ENCODE results near the gene PIWIL4.
"Not testable (repeated sequence)": the region's sequence is repeated elsewhere in the genome, so short reads cannot be mapped to it uniquely, and the experiment has no call there.

PIWIL4 gene

DNA sequence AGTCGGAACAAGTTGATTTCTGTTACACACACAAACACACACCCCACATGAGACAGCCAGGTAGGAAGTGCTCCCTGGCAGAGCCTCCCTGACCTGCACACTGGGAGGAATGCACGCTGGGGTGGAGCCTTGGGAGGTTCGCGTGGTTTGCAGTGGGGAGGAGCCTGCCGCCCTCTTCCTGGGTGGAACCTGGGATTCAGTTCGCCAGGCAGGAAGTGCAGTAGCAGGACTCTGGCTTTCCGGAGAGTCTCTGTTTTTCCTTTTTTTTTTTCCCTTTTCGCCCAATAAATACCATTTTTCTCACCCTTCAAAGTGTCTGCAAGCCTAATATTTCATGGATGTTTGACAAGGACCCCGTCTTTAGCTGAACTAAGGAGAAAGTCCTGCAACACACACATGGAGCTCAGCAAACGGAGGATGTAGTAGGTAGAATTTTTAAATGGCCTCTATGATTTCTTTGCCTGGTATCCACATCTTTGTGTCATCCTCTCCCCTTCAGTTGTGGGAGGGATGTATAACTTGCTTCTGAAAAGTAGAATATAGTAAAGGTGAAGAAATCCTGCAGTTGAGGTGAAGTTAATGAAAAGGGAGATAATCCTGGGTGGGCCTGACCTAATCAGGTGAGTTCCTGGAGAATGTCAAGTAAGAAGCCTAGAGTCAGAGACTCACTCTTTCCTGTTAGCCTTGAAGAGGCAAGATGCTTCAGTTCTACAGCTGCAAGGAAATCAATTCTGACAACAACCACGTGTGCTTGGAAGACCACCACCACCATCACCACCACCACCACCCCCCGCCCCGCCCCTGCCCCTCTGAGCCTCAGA lies 72.9 kb downstream of the PIWIL4 start:
- DNase-seq = no peak

DNA sequence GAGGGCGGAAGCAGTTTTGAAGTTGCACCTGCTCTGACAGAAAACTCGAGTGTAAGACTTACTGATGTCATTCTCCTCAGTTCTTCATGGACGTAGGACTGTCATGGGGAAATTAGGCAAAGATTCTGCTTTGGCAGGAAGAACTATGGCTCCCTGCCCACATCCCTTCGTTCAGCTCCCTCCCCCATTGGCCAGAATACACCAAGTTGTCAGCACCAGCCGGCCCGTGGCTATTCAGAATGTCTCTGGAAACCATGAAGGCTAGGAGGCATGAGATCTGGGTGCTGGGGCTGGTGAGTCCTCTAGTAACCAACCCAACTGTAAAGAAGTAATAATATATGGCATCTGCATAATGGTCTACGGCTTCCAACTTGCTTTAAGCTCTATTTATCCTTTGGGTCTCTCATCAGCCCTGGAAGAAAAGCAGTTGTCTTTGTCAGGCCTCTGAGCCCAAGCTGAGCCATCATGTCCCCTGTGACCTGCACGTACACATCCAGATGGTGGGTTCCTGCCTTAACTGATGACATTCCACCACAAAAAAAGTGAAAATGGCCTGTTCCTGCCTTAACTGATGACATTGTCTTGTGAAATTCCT lies 74.1 kb downstream of the PIWIL4 start:
- DNase-seq = no peak

DNA sequence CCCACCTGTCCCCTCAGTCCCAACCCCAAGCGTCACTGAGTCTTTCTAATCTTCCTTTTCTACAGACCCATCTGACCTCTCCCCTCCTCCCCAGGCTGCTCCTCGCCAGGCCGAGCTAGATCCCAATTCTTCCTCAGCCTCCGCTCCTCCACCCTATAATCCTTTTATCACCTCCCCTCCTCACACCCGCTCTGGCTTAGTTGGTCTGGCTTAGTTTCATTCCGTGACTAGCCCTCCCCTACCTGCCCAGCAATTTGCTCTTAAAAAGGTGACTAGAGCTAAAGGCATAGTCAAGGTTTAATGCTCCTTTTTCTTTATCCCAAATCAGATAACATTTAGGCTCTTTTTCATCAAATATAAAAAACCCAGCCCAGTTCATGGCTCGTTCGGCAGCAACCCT lies 76.0 kb downstream of the PIWIL4 start:
- DNase-seq = not testable (repeated sequence)

DNA sequence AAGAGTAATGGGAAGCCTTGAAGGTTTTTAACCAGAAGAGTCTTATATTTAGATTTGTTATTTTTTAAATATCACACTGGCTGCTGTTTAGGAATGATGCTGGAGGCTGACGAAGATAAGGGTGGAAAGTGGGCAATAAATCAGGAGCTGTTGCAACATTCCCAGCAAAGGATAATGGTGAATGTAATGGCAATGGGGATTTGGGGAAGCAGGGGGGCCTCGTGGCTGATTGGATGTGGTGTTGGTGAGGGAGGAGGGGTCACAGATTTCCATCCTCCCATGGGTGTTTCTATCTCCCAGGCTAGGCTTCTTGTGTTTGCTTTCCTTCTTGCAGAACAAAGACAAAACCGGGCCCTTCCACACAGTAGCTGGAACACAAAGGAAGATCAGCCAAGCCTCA lies 80.8 kb downstream of the PIWIL4 start:
- no peak for DNase-seq

DNA sequence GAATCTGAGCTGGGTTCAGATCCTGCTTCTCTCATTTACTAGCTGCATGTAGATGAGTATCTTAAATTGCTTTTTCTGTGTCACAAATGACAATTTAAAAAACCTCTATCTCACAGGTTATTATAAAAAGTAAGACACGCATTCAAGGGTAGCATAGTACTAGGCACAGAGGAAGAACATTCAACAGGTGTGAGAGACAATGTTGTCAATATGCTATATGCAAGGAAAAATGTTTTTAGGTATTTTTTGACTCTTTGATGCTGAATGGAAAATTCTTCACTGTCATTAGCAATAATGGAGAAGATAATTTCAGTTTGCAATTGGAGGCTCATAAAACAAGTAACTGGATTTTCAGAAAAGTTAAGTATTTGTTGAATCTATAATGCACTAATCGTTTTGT lies 81.6 kb downstream of the PIWIL4 start:
- no peak for DNase-seq

DNA sequence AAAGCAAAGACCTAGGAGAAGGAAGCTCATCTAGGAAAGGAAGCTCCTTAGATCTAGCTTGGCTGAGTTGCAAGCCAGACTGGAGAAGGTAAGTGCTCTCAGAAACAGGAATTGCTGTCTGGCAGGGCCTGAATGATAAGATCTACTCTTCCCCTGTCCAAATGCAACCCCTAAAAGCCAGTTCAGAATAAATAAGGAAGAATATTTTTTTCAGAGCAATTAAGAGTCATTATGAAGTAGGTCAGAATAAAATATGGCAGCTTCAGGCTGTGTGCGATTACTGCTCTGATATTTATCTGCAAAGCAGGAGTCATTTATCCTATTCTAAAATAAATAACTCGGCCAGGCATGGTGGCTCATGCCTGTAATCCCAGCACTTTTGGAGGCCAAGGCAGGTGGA lies 82.1 kb downstream of the PIWIL4 start:
- no peak for DNase-seq

DNA sequence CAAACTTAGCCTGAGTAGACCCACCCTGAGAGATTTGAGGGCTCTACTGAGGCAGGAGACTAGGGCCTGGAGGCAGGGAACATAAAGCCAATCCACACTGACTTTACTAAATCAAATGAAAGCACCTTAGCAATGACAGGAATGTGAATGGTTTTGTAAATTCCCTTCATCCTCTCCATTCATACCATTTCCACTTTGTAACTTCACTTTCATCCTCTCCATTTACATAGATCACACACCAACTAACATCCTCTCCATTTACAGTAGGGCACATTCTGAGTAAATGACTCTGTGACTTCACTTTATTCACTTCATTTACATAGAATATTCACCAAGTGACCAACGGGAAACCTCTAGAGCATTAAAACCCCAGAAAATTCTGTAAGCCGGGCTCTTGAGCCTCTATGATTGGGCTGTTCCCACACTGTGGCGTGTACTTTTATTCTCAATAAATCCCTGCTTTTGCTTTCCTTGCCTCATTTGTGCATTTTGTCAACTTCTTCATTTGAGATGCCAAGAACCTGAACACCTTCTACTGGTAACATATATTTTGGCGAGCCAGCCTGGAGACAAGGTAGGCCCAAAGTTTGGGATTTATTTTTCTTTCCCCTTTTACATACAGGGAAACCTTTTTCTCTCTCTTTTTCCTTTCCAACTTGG lies 82.9 kb downstream of the PIWIL4 start:
- DNase-seq = no peak

DNA sequence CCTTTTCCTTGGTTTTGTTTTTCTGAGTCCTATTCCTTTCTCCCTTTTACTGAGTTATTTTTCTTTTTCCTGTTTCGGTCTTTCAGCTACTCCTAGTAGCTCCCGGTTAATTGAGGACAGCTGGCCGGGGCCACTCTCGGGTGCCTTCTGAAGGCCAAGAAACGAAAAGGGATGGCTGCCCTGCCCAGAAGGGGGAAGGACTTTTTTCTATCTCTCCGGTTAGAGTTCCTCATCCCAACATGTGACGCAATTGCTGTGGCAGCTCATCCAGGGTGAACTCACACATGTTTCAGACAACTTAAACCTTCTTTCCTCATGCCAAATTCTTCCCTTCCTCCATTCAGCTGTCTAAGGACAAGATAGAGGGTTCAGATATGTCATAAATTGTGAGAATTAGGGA lies 83.6 kb downstream of the PIWIL4 start:
- no peak for DNase-seq

DNA sequence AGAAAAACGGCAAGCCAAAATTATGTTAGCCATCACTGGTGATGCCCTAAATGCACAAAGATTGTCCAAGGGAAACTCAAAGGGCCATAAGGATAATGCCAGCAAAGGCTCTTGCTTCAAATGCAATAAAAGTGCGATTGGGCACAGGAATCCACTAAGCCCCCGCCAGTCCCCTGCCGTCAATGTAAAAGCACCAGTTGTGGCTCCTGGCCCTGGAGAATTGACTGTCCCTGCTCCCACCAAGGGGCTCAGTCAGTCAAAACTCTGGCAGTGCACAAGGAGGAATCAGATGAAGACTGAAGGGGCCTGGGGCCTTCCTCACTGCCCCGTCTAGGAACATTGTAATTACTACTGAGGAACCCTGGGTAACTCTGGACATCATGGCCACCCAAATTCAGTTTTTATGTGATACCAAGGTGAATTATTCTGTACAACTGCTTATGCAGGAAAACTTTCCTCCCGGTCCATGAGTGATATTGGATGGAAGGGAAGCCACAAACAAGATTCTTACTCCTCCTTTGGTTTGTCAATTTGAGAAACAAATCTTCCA lies 85.6 kb downstream of the PIWIL4 start:
- no peak for DNase-seq

DNA sequence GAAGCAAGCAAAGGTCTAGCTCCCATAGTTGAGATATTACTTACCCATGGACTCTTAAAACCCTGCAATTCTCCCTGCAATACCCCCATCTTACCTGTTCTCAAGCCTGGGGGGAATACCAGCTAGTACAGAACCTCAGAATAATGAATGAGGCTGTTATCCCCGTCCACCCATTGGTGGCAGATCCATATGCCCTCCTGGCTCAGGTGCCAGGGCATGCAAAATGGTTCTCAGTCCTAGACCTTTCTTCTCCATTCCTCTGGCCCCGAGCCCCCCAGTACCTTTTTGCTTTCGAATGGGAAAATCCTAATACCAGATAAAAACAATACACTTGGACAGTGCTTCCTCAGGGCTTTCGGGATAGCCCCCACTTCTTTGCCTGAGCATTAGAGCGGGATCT lies 86.4 kb downstream of the PIWIL4 start:
- no peak for DNase-seq

DNA sequence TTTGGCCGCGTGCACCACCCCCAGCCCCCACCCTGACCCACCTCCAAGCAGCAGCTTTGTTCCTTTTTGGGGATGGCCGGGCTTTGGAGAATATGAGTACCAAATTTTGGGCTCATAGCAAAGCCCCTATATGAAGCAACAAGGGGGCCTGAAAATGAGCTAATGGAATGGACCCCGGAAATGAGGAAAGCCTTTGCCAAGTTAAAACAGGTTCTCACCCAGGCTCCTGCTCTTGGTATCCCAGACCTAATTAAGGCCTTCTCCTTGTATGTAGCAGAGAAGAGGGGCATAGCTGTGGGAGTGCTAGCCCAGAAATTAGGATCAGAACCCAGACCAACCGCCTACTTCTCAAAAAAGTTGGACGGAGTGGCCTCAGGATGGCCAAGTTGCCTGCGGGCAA lies 87.0 kb downstream of the PIWIL4 start:
- DNase-seq = no peak

DNA sequence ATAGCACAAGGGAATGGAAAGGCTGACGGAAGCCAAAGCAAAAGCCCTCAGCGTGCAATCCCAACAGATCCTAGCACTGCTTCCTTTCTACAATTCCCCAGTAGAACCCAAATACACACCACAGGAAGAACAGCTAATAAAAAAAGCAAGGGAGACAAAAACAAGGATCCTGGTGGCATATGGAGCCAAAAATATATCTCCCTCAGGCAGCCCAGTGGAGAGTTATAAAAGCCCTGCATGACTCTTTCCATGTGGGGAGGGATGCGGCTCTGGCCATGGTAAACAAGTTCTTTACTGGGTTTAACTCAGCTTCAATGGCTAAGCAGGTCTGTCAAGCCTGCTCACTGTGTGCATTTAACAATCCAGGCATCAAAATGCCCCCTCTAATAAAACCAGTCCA lies 88.1 kb downstream of the PIWIL4 start:
- DNase-seq = no peak

DNA sequence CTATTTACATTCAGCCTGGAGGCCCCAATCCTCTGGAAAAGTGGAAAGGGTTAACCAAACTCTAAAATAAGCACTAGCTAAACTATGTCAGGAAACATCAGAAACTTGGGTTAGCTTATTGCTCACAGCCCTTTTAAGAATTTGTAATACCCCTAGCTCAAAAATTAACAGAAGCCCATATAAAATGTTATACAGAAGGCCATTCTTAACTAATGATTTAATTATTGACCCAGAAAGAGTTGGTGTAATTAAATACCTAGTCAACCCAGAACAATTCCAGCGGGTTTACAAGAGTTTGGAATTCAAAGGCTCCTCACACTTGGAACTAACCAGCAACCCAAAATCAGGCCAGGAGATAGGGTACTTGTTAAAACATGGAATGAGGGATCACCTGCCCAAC lies 88.8 kb downstream of the PIWIL4 start:
- DNase-seq = no peak

DNA sequence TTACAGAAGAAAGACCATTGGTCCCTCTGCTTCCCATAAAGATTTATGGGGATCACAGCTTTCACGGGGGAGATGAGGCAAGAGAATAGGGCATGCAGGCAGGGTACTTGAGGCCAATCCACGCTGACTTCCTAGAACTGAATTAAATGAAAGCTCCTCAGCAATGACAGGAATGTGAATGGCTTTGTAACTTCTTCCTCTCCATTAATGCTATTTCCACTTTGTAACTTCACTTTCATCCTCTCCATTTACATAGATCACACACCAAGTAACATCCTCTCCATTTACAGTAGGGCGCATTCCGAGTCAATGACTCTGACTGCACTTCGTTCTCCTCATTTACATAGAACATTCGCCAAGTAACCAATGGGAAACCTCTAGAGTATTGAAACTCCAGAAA lies 89.8 kb downstream of the PIWIL4 start:
- DNase-seq = no peak

DNA sequence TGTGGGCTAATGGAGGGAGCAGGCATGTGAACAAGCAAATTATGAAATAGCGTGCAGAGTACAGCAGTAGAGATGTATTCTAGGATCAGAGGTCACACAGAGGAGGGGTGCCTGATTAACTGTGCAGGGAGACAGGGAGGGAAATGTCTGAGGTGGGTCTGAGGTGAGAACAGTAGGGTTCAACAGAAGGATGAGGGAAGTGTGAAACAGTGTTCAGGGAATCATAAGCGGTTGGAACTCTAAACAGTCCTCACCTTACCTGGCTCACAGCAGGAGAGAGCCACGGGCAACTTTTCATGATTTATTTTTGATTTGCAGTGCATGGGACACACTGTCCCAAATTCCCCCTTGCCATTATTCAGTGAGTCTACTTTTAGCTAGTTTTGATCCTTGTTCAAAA lies 90.5 kb downstream of the PIWIL4 start:
- DNase-seq = no peak

DNA sequence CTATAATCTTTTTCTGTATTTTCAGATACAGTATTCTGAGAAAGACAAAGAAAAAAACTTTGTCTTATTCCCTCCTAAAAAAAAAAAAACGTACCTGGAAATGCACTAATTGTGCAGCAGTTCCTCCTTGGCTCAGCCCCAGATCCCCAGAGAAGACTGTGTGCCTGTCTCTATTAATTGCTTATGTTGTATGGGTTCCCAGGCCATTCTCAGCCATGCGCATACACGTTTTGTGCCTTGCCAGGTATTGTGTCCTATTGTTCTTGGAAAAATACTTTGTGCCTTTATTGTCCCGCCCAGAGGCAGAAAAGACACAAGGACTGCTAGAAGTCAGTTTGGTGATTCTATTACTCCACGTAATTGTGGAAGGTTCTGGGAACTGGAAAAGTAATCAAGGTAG lies 91.2 kb downstream of the PIWIL4 start:
- DNase-seq = no peak

DNA sequence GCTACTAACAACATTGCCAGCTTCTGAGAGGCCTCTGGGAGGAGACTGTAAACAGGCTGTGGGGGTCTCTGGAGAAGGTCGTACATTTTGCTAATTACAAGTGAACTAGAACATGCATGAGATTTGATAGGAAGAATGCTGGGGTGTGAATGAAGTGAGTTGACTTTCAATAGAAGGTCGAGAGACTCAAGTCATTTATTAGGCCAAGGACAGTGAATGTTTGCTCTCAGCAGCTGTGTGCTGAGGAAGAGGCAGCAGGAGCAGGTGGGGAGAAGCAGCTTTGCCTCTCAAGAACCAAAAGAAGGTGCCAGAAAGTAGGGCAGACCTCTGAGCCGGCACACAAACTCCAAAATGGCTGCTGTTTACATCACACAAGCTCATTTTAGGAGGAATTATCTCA lies 91.7 kb downstream of the PIWIL4 start:
- DNase-seq = no peak

DNA sequence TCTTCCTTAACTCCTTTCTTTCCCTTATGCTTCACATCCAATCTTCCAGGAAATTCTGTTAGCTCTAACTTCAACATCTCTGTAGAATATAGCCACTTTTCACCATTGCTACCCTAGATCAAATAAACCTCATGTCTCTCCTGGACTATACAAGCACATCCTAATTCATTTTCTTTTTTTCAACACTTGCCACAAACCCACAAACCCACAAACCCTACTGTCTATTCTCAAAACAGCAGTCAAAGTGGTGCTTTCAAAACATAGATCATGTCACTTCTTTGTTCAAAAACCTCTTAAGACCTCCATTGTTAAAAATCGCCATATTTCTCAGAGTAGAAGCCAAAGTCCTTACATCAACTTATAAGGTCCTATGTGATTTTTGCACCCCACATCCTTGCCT lies 94.3 kb downstream of the PIWIL4 start:
- DNase-seq = no peak

DNA sequence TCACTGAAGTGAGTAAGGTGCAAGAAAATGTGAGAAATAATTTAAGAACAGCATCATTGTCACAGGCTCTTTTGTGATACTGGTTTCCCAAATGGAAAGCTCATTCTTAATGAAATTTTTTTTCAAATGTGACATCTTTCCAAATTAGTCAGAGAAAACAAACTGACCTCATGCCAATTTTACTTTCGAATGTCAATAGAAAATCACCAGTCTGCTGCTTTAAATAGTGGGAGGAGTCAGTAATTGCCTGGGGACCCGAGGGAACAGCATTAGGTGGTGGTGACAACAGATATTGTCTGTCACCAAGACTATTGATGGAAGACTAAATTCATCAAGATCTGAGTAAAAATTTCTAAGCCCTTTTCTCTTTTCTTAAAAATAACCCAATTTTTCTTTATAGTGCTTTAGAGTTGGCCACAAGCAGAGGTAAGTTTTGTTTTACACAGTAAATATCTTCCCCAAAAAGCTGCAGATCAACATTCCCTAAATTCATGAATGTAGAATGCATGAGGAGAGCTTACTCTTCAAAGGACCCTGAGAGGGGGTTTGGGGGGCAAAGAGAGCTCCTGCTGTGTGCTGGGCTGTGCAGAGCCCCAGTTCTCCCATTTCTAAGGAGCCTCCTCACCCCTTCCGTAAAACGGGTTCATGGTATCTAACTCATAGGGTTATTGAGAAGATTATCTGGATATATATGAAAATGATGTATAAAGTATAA lies 95.1 kb downstream of the PIWIL4 start:
- no peak for DNase-seq

DNA sequence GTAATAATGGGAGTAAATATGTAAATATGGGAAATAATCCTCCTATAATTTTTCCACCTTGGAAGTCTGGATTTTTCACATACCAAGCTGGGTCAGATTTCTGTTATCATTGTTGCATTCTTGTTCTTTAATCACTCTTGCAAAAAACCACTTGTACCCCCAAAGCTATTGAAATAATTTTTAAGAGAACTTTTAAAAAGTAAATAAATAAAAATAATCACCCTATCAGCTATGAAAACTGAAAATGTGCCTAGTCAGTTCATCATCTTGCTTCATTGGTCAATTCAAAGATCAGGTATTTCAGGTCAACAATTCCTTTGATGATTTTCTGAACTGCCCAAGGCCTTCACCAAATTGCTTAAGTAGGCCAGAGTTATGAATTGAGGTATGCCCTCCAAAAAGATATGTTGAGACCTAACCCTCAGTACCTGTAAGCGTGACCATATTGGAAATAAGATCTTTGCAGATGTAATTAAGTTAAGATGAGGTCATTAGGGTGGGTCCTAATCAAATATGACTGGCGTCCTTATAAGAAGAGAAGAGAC lies 95.8 kb downstream of the PIWIL4 start:
- DNase-seq = no peak

DNA sequence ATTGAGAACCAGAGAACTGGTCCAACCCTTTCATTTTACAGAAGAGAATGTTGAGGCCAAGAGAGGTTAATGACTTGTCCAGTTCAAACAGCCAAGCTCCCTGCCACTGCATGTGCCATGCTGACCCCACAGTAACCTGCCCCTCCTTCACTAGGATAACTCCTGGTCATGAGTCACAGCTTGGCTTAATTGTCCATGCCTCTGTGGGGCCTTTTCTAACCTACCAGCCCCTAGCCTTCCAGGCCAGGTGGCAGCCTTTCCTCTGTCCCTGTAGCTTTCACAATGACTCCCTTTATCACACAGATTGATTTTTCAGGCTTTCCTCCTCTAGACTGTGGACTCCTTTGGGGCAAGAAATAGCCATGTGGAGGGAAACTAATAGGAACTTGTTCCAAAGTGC lies 97.2 kb downstream of the PIWIL4 start:
- DNase-seq = no peak

DNA sequence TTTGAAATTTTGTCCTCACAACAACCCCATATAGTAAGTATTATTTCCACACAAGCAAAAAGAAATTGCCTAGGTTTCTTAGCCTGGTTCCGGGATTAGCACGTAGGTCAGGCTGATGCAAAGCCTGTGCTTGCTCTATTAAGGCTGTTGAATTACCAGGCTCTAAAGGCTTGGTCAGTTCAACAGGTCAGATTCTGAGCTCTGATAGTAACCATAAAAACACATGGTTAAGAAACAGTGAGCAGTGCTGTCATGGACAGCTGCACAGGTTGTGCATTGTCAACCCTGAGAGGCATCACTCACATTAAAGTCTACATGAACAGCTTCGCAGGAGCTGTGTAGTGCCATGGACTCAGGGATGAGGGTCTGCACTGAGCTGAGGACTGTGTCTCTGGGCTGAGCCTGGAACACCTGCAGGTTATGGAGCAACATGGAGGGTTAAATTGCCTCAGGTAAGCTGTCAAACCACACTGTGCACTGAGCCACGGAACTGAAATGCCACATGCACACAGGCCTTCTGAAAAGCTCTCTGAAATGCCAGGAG lies 98.0 kb downstream of the PIWIL4 start:
- no peak for DNase-seq

All from NCI-H1092 (cell line).